ENCODE measurements around the gene HLCS.

Gene HLCS

GRCh38 chr21:36839123-36839522, 127.3 kb downstream of the HLCS start:
- H3K4me2 ChIP-seq (ENCODE audit: low read depth, low read length), result no peak overlapping the region
- no peak for TF ChIP-seq EZH2 (optimal IDR thresholded peaks at IDR 0.05; ENCODE audit: low read depth, low read length)
- TF ChIP-seq EZH2phosphoT487 (IDR thresholded peaks at IDR 0.05; ENCODE audit: low read length), result no peak
- TF ChIP-seq CTCF (IDR thresholded peaks at IDR 0.05; ENCODE audit: low read length), result no peak
- no peaks in the 10 kb centered on the region for H3K79me2 ChIP-seq (ENCODE audit: low read length)
- H2AFZ ChIP-seq (ENCODE audit: low read length), result no peak overlapping the region
- H3K9ac ChIP-seq (ENCODE audit: low read length), result no peak overlapping the region
- no peaks in the 10 kb centered on the region for H3F3A ChIP-seq (ENCODE audit: insufficient read depth, low read length)
- H3K27me3 ChIP-seq (replicated peaks; ENCODE audit: insufficient read depth, low read length), result no peaks in the 10 kb centered on the region
- no peaks in the 10 kb centered on the region for H4K20me1 ChIP-seq (ENCODE audit: insufficient read depth, low read length)
- H3K9me2 ChIP-seq (replicated peaks; ENCODE audit: insufficient read depth, low read length), result no peaks in the 10 kb centered on the region
- no peak overlapping the region for H3K27ac ChIP-seq (ENCODE audit: low read length)
- H3K4me3 ChIP-seq (ENCODE audit: low read length), result no peak overlapping the region
- H3K36me3 ChIP-seq (replicated peaks; ENCODE audit: insufficient read depth, low read length), result no peaks in the 10 kb centered on the region
- no peaks in the 10 kb centered on the region for H3K9me3 ChIP-seq (replicated peaks; ENCODE audit: insufficient read depth, low read length)
- H3K4me1 ChIP-seq (ENCODE audit: low read length), result peaks cover 10% of the 10 kb centered on the region; the same call in 1 of the 2 replicates
- DNase-seq, result no peak

DNA sequence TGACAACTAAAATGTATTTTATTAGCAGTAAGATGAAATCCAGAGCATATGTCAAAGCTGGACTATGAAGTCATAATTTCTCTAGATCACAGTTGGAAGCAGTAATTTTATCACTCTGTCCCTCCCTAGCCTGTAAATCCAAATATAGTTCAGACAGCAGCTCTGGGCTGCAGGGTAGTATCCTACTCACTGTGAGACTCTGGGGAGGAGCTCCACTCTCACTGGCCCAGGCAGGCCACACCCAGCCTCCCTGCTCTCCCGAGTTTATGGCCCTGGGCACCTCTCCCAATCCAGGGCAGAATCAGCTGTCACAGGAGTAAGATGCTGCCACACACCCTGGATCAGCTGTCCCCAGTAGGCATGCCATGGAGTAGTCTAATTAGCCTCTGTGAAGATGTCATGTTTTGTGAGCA, 131.1 kb downstream of the HLCS start:
- DNase-seq, result no peak
- H3K27ac ChIP-seq (ENCODE audit: low read length), result no peak overlapping the region
- TF ChIP-seq EZH2 (optimal IDR thresholded peaks at IDR 0.05; ENCODE audit: low read depth, low read length) (no peak), EZH2phosphoT487 (IDR thresholded peaks at IDR 0.05; ENCODE audit: low read length) (no peak), CTCF (IDR thresholded peaks at IDR 0.05; ENCODE audit: low read length) (no peak)

DNA sequence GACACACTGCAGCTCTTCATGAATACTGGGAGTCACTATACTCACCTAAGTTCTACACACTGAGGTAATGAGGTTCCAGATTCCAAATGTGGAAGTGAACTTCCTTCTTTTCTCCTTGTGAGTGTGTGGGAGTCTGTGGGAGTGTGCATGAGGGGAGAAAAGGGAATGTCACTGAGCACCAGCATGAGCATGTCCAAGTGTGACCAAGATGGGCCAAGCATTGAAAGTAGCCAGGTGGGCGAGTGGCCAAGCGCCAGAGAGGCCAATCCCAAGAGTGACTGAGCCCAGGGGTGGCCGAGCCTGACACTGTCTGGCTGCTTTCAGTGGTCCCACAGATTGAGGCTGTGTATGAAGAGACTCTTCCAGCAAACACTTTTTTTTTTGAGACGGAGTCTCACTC, 132.3 kb downstream of the HLCS start:
- no peak overlapping the region for H3K4me2 ChIP-seq (ENCODE audit: low read depth, low read length)
- no peak for DNase-seq
- peaks cover 4% of the 10 kb centered on the region; the same call in 1 of the 2 replicates for H3K4me1 ChIP-seq (ENCODE audit: low read length)
- no peaks in the 10 kb centered on the region for H3K9me3 ChIP-seq (replicated peaks; ENCODE audit: insufficient read depth, low read length)
- H3K4me3 ChIP-seq (ENCODE audit: low read length), result no peak overlapping the region
- TF ChIP-seq EZH2 (optimal IDR thresholded peaks at IDR 0.05; ENCODE audit: low read depth, low read length) (no peak), CTCF (IDR thresholded peaks at IDR 0.05; ENCODE audit: low read length) (no peak), EZH2phosphoT487 (IDR thresholded peaks at IDR 0.05; ENCODE audit: low read length) (no peak)
- H4K20me1 ChIP-seq (ENCODE audit: insufficient read depth, low read length), result no peaks in the 10 kb centered on the region
- no peaks in the 10 kb centered on the region for H3K36me3 ChIP-seq (replicated peaks; ENCODE audit: insufficient read depth, low read length)
- no peaks in the 10 kb centered on the region for H3K9me2 ChIP-seq (replicated peaks; ENCODE audit: insufficient read depth, low read length)
- H3K9ac ChIP-seq (ENCODE audit: low read length), result no peak overlapping the region
- H3K27ac ChIP-seq (ENCODE audit: low read length), result no peak overlapping the region
- H3F3A ChIP-seq (ENCODE audit: insufficient read depth, low read length), result no peaks in the 10 kb centered on the region
- H3K27me3 ChIP-seq (replicated peaks; ENCODE audit: insufficient read depth, low read length), result no peaks in the 10 kb centered on the region
- H2AFZ ChIP-seq (ENCODE audit: low read length), result no peak overlapping the region
- no peaks in the 10 kb centered on the region for H3K79me2 ChIP-seq (ENCODE audit: low read length)

More for the DNA sequence above, 131.1 kb downstream of the HLCS start:
- Histone ChIP-seq H3K4me1 (ENCODE audit: low read length) (peaks cover 10% of the 10 kb centered on the region; the same call in 1 of the 2 replicates), H3K9ac (ENCODE audit: low read length) (no peak overlapping the region), H3K9me2 (replicated peaks; ENCODE audit: insufficient read depth, low read length) (no peaks in the 10 kb centered on the region), H3K27me3 (replicated peaks; ENCODE audit: insufficient read depth, low read length) (no peaks in the 10 kb centered on the region), H2AFZ (ENCODE audit: low read length) (no peak overlapping the region), H4K20me1 (ENCODE audit: insufficient read depth, low read length) (no peaks in the 10 kb centered on the region), H3K4me3 (ENCODE audit: low read length) (no peak overlapping the region), H3K36me3 (replicated peaks; ENCODE audit: insufficient read depth, low read length) (no peaks in the 10 kb centered on the region), H3F3A (ENCODE audit: insufficient read depth, low read length) (no peaks in the 10 kb centered on the region), H3K79me2 (ENCODE audit: low read length) (no peaks in the 10 kb centered on the region), H3K9me3 (replicated peaks; ENCODE audit: insufficient read depth, low read length) (no peaks in the 10 kb centered on the region), H3K4me2 (ENCODE audit: low read depth, low read length) (no peak overlapping the region)
